DOHH2 (cell line): ENCODE data around the gene THSD7A.

ENCODE experiments used
- H3F3A ChIP-seq: fragments of 200-600 bp; sonication (generic), shearing (Covaris generic); 2 replicates; pipeline ENCODE4 v1.6.0; 2016; ENCODE audit warnings: antibody characterized with exemption, mild to moderate bottlenecking; ENCODE audit not compliant: control insufficient read depth, insufficient read depth
- H3K27ac ChIP-seq: fragments of 200-600 bp; sonication (generic); 2 replicates; pipeline ENCODE4 v1.5.1; 2014; ENCODE audit warnings: low read depth, mild to moderate bottlenecking, low read length, moderate library complexity
- H3K27me3 ChIP-seq: fragments of 200-600 bp; sonication (generic); 2 replicates; pipeline ENCODE4 v1.6.1; 2014; ENCODE audit warnings: mild to moderate bottlenecking, low read length, mixed read lengths; ENCODE audit not compliant: control insufficient read depth
- H3K36me3 ChIP-seq: fragments of 200-600 bp; sonication (generic); 2 replicates; pipeline ENCODE4 v1.6.1; 2014; ENCODE audit warnings: mild to moderate bottlenecking, low read length, moderate library complexity, mixed read lengths; ENCODE audit not compliant: control insufficient read depth
- H3K4me1 ChIP-seq: fragments of 200-600 bp; sonication (generic); 2 replicates; pipeline ENCODE4 v1.6.1; 2014; ENCODE audit warnings: mild to moderate bottlenecking, low read length, mixed read lengths; ENCODE audit not compliant: control insufficient read depth
- H3K4me2 ChIP-seq: fragments of 200-600 bp; sonication (generic); 2 replicates; pipeline ENCODE4 v1.6.0; 2014; ENCODE audit warnings: mild to moderate bottlenecking, low read length, moderate library complexity
- H3K4me3 ChIP-seq: fragments of 200-600 bp; sonication (generic); 2 replicates; pipeline ENCODE4 v1.5.1; 2014; ENCODE audit warnings: mild to moderate bottlenecking, low read length, mixed read lengths
- H3K79me2 ChIP-seq: fragments of 200-600 bp; sonication (generic); 2 replicates; pipeline ENCODE4 v1.6.1; 2014; ENCODE audit warnings: mild to moderate bottlenecking, low read length, mixed read lengths; ENCODE audit not compliant: control insufficient read depth
- H3K9me2 ChIP-seq: fragments of 200-600 bp; sonication (generic); replicated peaks from 2 replicates; pipeline ENCODE4 v1.6.1; 2014; ENCODE audit warnings: mild to moderate bottlenecking, low read length, mixed read lengths; ENCODE audit not compliant: control insufficient read depth
- H3K9me3 ChIP-seq: fragments of 200-600 bp; sonication (generic); 2 replicates; pipeline ENCODE4 v1.6.1; 2014; ENCODE audit warnings: antibody characterized with exemption, low read length, mixed read lengths; ENCODE audit not compliant: control insufficient read depth, insufficient read depth
- H4K20me1 ChIP-seq: fragments of 200-600 bp; sonication (generic); 2 replicates; pipeline ENCODE4 v1.6.0; 2014; ENCODE audit warnings: low read depth, mild to moderate bottlenecking, antibody characterized with exemption, low read length, moderate library complexity; ENCODE audit not compliant: control insufficient read depth, insufficient read depth
- CTCF ChIP-seq: fragments of 200-600 bp; sonication (generic); IDR thresholded peaks from one replicate; pipeline ENCODE4 v1.5.1; 2014; ENCODE audit warnings: antibody characterized with exemption, mild to moderate bottlenecking, low read depth, low read length; ENCODE audit not compliant: poor library complexity, severe bottlenecking
- EZH2phosphoT487 ChIP-seq: fragments of 200-600 bp; sonication (generic); IDR thresholded peaks from 2 replicates; pipeline ENCODE4 v1.6.1; 2017; ENCODE audit warnings: borderline replicate concordance, mild to moderate bottlenecking, antibody characterized with exemption, low read length, moderate library complexity, mixed read lengths

Gene THSD7A

GRCh38 chr7:11655163-11655562 lies 176.8 kb downstream of the THSD7A start:
- no peaks in the 10 kb centered on the region for H3K4me1 ChIP-seq
- no peaks in the 10 kb centered on the region for H3K36me3 ChIP-seq
- TF ChIP-seq EZH2phosphoT487 (no peak), CTCF (no peak)
- H3K4me3 ChIP-seq, result no peak overlapping the region
- H3K79me2 ChIP-seq, result no peaks in the 10 kb centered on the region
- H3K27me3 ChIP-seq, result no peaks in the 10 kb centered on the region
- no peak overlapping the region for H3K27ac ChIP-seq
- no peaks in the 10 kb centered on the region; the same call in 1 of the 2 replicates for H3K9me2 ChIP-seq
- H3F3A ChIP-seq, result no peaks in the 10 kb centered on the region
- no peaks in the 10 kb centered on the region for H3K9me3 ChIP-seq
- no peak overlapping the region for H3K4me2 ChIP-seq
- H4K20me1 ChIP-seq, result no peaks in the 10 kb centered on the region

- H3K27ac ChIP-seq, result no peak overlapping the region
- no peak overlapping the region for H3K4me3 ChIP-seq
- H3K4me1 ChIP-seq, result no peaks in the 10 kb centered on the region
- no peaks in the 10 kb centered on the region for H3F3A ChIP-seq
- H3K9me2 ChIP-seq, result no peaks in the 10 kb centered on the region
- H3K27me3 ChIP-seq, result no peaks in the 10 kb centered on the region
- H3K9me3 ChIP-seq, result no peaks in the 10 kb centered on the region
- H3K79me2 ChIP-seq, result no peaks in the 10 kb centered on the region
- no peak overlapping the region for H3K4me2 ChIP-seq
- no peaks in the 10 kb centered on the region for H3K36me3 ChIP-seq
- TF ChIP-seq EZH2phosphoT487 (no peak), CTCF (no peak)
- H4K20me1 ChIP-seq, result no peaks in the 10 kb centered on the region; the same call in 1 of the 2 replicates
Measured at GRCh38 chr7:11650500-11650899, 181.5 kb downstream of the THSD7A start.

- H3F3A ChIP-seq, result no peaks in the 10 kb centered on the region
Measured at GRCh38 chr7:11650030-11650429, 182.0 kb downstream of the THSD7A start.

More at GRCh38 chr7:11650030-11650429, 182.0 kb downstream of the THSD7A start:
- Histone ChIP-seq H3K79me2 (no peaks in the 10 kb centered on the region), H3K4me3 (no peak overlapping the region), H3K4me2 (no peak overlapping the region), H3K9me3 (no peaks in the 10 kb centered on the region), H3K9me2 (no peaks in the 10 kb centered on the region), H3K4me1 (no peaks in the 10 kb centered on the region), H4K20me1 (no peaks in the 10 kb centered on the region; the same call in 1 of the 2 replicates), H3K36me3 (no peaks in the 10 kb centered on the region), H3K27me3 (no peaks in the 10 kb centered on the region), H3K27ac (no peak overlapping the region)
- no peak for TF ChIP-seq CTCF
- no peak for TF ChIP-seq EZH2phosphoT487
